ENCODE measurements around the gene SERPINE2. TPM values are rescaled to one million over a fixed set of nuclear protein-coding genes. Genes with fewer than 3 reads are reported as not detected.
A peak's percentile ranks its signal among the peaks of the same experiment; 100 is the strongest.

SERPINE2 gene
- total RNA-seq, 3 donors from 2014 or later, result 1.8 to 44.6 (median 11.9) TPM

DNA sequence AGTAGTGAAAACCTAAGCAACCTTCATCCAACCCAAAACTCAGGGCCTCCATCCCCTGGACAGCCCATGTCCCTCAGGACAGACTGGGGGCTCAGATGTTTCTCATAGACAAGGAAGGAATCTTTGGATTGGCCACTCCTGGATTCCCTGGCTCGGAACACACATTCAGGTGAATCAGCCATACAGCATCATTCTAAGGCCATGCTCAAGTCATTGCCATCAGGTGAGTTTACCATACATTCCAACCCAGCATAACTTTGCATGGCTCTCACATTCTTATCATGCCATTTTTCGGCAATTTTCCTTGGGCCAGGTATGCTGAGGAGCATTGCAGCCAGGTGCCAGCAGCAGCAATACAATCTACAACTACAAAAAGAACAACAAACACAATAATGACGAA is 34.6 kb upstream of the SERPINE2 start:
- intact Hi-C loops (cut with DNase I; ENCODE audit: low total_unique reads), result no loop called here
- no peak for DNase-seq (ENCODE audit: low spot score in 2 of 2)
- H3K9me3 ChIP-seq, result no peaks in the 10 kb centered on the region
- H3K4me3 ChIP-seq, result no peak overlapping the region
- H3K36me3 ChIP-seq, result no peaks in the 10 kb centered on the region
- H3K27me3 ChIP-seq, result no peaks in the 10 kb centered on the region
- no peaks in the 10 kb centered on the region for H3K4me1 ChIP-seq
- no peak overlapping the region for H3K27ac ChIP-seq
- TF ChIP-seq, protein P1, sequence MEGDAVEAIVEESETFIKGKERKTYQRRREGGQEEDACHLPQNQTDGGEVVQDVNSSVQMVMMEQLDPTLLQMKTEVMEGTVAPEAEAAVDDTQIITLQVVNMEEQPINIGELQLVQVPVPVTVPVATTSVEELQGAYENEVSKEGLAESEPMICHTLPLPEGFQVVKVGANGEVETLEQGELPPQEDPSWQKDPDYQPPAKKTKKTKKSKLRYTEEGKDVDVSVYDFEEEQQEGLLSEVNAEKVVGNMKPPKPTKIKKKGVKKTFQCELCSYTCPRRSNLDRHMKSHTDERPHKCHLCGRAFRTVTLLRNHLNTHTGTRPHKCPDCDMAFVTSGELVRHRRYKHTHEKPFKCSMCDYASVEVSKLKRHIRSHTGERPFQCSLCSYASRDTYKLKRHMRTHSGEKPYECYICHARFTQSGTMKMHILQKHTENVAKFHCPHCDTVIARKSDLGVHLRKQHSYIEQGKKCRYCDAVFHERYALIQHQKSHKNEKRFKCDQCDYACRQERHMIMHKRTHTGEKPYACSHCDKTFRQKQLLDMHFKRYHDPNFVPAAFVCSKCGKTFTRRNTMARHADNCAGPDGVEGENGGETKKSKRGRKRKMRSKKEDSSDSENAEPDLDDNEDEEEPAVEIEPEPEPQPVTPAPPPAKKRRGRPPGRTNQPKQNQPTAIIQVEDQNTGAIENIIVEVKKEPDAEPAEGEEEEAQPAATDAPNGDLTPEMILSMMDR (IDR thresholded peaks at IDR 0.05), result no peak
- TF ChIP-seq POLR2AphosphoS5 (IDR thresholded peaks at IDR 0.05), result no peak
- TF ChIP-seq POLR2A (IDR thresholded peaks at IDR 0.05), result no peak

DNA sequence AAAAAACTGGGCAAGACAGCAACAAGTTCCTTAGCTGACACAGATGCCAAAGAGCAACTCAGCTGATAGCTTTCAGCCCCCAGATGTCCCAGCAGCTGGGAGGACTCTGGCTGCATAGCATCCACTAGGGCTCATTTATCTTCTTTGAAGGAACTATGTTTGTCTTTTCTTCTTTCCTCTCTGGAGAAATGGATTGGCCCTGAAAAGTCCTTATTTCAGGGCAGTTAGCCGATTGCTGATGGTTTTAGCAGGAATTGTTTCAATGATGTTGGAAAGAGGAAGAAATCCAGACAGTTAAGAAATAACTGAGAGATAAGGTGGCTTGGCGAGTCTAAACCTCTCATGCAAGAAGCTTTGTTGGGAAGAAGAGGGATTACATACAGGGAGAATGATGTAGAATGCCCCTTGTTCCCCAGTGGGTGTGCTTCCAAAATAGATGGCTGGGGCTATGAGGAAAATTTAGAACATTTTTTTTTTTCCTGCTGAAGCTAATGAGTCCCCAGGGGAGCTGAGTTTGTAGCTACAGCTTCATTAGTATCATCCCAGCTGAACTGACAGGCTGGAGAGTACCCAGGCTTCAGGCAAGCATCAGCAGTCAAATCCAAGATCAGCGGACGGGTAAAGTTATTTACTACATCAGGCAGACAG is 33.6 kb upstream of the SERPINE2 start:
- H3K36me3 ChIP-seq, result no peaks in the 10 kb centered on the region
- no peaks in the 10 kb centered on the region for H3K27me3 ChIP-seq
- H3K27ac ChIP-seq, result peak overlapping the region in 1 of 2 donors; percentile 52
- no peaks in the 10 kb centered on the region for H3K9me3 ChIP-seq
- H3K4me1 ChIP-seq, result no peaks in the 10 kb centered on the region
- H3K4me3 ChIP-seq, result no peak overlapping the region
- TF ChIP-seq, protein P1 (IDR thresholded peaks at IDR 0.05), result no peak
- TF ChIP-seq POLR2AphosphoS5 (IDR thresholded peaks at IDR 0.05) (peak in 1 of 3 donors; percentile 21), POLR2A (IDR thresholded peaks at IDR 0.05) (no peak)
- intact Hi-C loops (cut with DNase I; ENCODE audit: low total_unique reads), result no loop called here
- no peak for DNase-seq (ENCODE audit: low spot score in 2 of 2)

DNA sequence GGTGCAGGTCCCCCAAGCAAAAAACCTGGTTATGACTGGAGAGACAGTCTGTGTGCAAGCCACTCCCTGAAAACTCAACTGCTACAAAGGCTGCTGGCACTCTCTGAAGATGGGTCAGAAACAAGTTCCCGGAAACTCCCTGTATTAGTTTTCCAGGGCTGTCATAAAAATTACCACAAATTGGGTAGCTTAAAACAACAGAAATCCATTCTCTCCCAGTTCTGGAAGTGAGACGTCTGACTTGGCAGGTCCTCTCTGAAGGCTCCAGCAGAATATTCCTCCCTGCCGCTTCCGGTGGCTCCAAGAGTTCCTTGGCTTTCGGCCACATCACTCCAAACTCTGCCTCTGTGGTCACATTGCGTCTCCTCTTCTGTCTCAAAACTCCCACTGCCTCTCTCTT is 30.1 kb upstream of the SERPINE2 start:
- DNase-seq (ENCODE audit: low spot score in 2 of 2), result no peak
- H3K9me3 ChIP-seq, result no peaks in the 10 kb centered on the region
- H3K4me1 ChIP-seq, result no peaks in the 10 kb centered on the region
- TF ChIP-seq, protein P1 (IDR thresholded peaks at IDR 0.05), result no peak
- TF ChIP-seq POLR2AphosphoS5 (IDR thresholded peaks at IDR 0.05) (no peak), POLR2A (IDR thresholded peaks at IDR 0.05) (no peak)
- H3K4me3 ChIP-seq, result no peak overlapping the region
- no peaks in the 10 kb centered on the region for H3K27me3 ChIP-seq
- intact Hi-C loops (cut with DNase I; ENCODE audit: low total_unique reads), result no loop called here
- no peak overlapping the region for H3K27ac ChIP-seq
- no peaks in the 10 kb centered on the region for H3K36me3 ChIP-seq

DNA sequence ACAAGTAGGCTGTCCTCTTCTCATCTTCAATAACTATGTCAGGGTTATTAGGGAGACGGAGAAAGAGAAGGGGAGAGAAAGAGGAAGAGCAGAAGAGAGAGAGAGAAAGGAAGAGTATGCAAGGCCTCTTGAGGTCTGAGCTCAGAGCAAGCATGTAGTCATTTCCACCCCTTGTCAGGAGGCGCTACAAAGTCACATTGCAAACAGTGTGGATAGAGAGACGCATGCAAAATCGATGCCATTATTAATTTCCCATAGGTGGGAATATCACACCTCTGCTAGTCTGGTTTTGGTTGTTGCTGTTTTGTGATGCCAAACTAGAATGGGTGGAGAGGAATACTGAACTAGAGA is 24.2 kb upstream of the SERPINE2 start:
- Histone ChIP-seq H3K4me3 (no peak overlapping the region), H3K27me3 (no peaks in the 10 kb centered on the region), H3K36me3 (no peaks in the 10 kb centered on the region), H3K4me1 (no peaks in the 10 kb centered on the region), H3K9me3 (no peaks in the 10 kb centered on the region), H3K27ac (no peak overlapping the region)
- no peak for DNase-seq (ENCODE audit: low spot score in 2 of 2)
- no peak for TF ChIP-seq POLR2A (IDR thresholded peaks at IDR 0.05)
- TF ChIP-seq POLR2AphosphoS5 (IDR thresholded peaks at IDR 0.05), result no peak
- TF ChIP-seq, protein P1 (IDR thresholded peaks at IDR 0.05), result no peak
- intact Hi-C loops (cut with DNase I; ENCODE audit: low total_unique reads), result no loop called here

DNA sequence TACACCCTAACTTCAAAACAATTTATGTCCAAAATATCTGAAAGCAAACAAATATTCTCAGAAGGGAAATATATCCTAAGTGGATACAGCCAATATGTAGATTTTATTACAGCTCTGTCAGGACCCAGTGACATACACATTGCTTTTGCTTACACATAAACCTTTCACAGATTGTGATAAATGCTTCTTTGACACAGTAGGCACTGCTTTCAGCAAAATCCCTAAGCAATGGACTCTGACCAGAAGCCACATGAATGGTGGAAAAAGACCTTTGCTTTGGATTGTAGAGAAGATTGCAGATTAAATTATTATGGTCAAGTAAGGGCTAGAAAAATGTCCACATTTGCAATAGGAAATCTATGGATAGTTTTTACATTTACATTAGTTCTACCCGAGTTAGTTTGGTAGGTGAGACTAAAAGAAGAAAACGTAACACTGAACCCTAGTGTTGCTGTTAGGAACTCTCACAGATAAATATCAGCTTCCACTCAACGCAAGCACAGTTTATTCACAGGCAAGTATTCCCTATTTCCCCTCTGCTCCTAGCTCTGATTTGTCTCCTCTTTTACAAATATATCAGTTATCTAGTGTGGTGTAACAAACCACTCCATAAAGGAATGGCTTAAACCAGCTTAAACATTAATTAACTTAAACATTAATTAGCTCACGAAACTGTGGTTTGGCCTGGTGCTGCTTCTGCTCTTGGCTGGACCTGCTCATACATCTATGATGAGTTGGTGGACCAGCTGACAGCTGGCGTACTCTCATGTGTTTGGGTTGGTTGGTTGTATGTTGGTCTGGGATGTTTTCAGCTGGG is 23.6 kb upstream of the SERPINE2 start:
- no peak for DNase-seq (ENCODE audit: low spot score in 2 of 2)
- TF ChIP-seq POLR2AphosphoS5 (IDR thresholded peaks at IDR 0.05), result no peak
- no peak for TF ChIP-seq POLR2A (IDR thresholded peaks at IDR 0.05)
- TF ChIP-seq, protein P1 (IDR thresholded peaks at IDR 0.05), result no peak
- Histone ChIP-seq H3K27me3 (no peaks in the 10 kb centered on the region), H3K36me3 (no peaks in the 10 kb centered on the region), H3K4me3 (no peak overlapping the region), H3K4me1 (no peaks in the 10 kb centered on the region), H3K9me3 (no peaks in the 10 kb centered on the region), H3K27ac (no peak overlapping the region)
- intact Hi-C loops (cut with DNase I; ENCODE audit: low total_unique reads), result no loop called here

Data from breast epithelium (tissue), 4 donors.